GM18907 (cell line): Measurements from ENCODE around the gene KRT82.

Experiments
- ATAC-seq: cut with Tn5 transposase; IDR thresholded peaks from one replicate; pipeline ENCODE4 v1.9.1; 2021; ENCODE audit warnings: mild to moderate bottlenecking, moderate library complexity; ENCODE audit not compliant: unreplicated experiment

KRT82 gene

GRCh38 chr12:52436000-52436827 is 30.1 kb upstream of the KRT82 start:
- ATAC-seq = no peak

GRCh38 chr12:52435659-52435999 is 29.5 kb upstream of the KRT82 start:
- ATAC-seq = no peak

GRCh38 chr12:52434760-52435530 is 28.8 kb upstream of the KRT82 start:
- ATAC-seq = no peak

GRCh38 chr12:52434081-52434733 is 28.1 kb upstream of the KRT82 start, which contains the start of gene KRT75:
Gene KRT75 (minus strand): TSS chr12:52434371. CDS start chr12:52434304, 67 bp downstream.
- no peak for ATAC-seq

- ATAC-seq = no peak
Measured at GRCh38 chr12:52433501-52434080, 27.5 kb upstream of the KRT82 start.

GRCh38 chr12:52432559-52433207 is 26.5 kb upstream of the KRT82 start:
- ATAC-seq = no peak

GRCh38 chr12:52428121-52428520 is 22.0 kb upstream of the KRT82 start:
- no peak for ATAC-seq

GRCh38 chr12:52427083-52427482 is 20.9 kb upstream of the KRT82 start:
- ATAC-seq = no peak

GRCh38 chr12:52426034-52426433 is 19.9 kb upstream of the KRT82 start:
- no peak for ATAC-seq

- no peak for ATAC-seq
Measured at GRCh38 chr12:52425466-52425865, 19.3 kb upstream of the KRT82 start.

GRCh38 chr12:52423661-52424500 is 17.7 kb upstream of the KRT82 start:
- no peak for ATAC-seq

GRCh38 chr12:52423035-52423434 is 16.9 kb upstream of the KRT82 start:
- ATAC-seq = no peak

GRCh38 chr12:52419656-52420055 is 13.5 kb upstream of the KRT82 start:
- ATAC-seq = no peak

- ATAC-seq = no peak
Measured at GRCh38 chr12:52418576-52419110, 12.5 kb upstream of the KRT82 start.

- no peak for ATAC-seq
Measured at GRCh38 chr12:52417740-52418139, 11.6 kb upstream of the KRT82 start.

- ATAC-seq = no peak
Measured at GRCh38 chr12:52416795-52417194, 10.7 kb upstream of the KRT82 start.

GRCh38 chr12:52415870-52416750 is 10.0 kb upstream of the KRT82 start:
- ATAC-seq = no peak

- no peak for ATAC-seq
Measured at GRCh38 chr12:52414936-52415335, 8.8 kb upstream of the KRT82 start.
